RPMI8226 (cell line): ENCODE results near the gene BBS5.
"Not testable (repeated sequence)": the region's sequence is repeated elsewhere in the genome, so short reads cannot be mapped to it uniquely, and the experiment has no call there.

ENCODE experiments used
- DNase-seq: peaks from one replicate; pipeline ENCODE4 v3.0.0-alpha.2; 2015

The BBS5 gene

GRCh38 chr2:169479257-169480078 is at the start of gene BBS5:
Gene BBS5, plus strand, starts transcription at chr2:169479494. Its CDS starts 60 bp downstream, at chr2:169479554.
- peak; percentile 24 for DNase-seq

DNA sequence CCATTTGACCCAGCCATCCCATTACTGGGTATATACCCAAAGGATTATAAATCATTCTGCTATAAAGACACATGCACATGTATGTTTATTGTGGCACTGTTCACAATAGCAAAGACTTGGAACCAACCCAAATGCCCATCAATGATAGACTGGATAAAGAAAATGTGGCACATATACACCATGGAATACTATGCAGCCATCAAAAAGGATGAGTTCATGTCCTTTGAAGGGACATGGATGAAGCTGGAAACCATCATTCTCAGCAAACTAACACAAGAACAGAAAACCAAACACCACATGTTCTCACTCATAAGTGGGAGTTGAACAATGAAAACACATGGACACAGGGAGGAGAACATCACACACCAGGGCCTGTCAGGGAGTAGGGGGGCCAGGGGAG is 47.5 kb upstream of the BBS5 start:
- DNase-seq: not testable (repeated sequence)

DNA sequence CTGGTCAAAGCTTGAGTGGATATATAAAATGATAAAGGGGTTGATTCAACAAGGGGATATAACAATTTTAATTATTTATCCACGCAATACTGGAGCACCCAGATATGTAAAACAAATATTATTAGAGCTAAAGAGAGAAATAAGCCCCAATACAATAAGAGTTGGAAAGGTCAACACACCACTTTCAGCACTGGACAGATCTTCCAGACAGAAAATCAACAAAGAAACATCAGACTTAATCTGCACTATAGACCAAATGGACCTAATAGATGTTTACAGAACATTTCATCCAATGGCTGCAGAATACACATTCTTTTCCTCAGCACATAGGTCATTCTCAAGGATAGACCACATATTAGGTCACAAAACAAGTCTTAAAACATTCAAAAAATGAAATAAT is 45.1 kb upstream of the BBS5 start:
- DNase-seq: not testable (repeated sequence)

GRCh38 chr2:169438466-169439072 is 40.7 kb upstream of the BBS5 start:
- no peak for DNase-seq

DNA sequence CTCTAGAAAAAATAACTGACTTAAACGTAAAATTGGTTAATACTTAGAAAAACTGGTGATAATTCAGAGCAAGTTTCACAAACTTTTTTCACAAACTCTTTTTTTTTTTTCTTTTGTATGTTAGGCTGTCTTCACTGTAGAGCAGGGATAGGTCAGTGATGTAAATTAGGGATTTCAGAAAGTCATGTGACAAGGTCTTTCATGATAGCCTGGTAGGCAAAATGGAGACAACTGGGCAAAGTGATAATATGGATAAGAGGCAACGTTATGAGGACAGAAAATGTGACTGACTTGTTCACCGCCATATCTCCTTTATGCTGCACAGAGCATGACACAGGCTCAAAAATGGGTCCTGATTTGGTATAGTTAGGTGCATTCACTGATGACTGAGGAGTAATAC is 39.4 kb upstream of the BBS5 start:
- DNase-seq: no peak

DNA sequence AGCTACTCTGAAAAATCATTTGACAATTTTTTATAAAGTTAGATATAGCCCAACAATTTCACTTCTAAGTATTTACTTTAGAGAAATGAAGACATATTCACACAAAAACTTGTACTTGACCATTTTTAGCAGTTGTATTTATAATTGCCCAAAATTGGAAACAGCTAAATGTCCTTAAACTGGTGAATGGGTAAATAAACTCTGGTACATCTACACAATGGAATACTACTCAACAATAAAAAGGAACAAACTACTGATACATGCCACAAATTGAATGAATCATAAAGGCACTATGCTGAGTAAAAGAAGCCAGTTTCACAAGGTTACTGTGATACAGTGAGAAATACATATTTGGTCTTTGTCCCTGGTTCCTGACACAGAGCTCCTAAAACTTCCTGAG is 32.8 kb upstream of the BBS5 start:
- no peak for DNase-seq

DNA sequence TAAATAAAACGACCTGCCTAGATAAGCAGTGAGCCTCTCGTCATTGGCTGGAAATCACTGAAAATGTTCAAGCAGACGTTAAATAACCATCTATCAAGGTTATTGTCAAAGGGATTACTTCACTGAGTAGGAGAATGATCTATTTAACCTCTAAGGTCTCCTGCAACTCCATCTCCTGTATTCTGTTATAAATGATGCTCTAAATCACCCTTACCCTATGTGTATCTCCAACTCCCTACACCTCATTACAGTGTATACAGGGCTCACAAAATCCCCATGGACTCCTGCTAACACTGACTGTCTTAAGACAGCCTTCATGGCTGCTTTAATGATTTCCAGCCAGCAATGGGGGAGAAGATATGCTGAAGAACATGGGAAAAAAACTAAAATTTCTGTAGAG is 31.0 kb upstream of the BBS5 start:
- DNase-seq: no peak

- DNase-seq: no peak
Measured at GRCh38 chr2:169448865-169449264, 30.4 kb upstream of the BBS5 start.

DNA sequence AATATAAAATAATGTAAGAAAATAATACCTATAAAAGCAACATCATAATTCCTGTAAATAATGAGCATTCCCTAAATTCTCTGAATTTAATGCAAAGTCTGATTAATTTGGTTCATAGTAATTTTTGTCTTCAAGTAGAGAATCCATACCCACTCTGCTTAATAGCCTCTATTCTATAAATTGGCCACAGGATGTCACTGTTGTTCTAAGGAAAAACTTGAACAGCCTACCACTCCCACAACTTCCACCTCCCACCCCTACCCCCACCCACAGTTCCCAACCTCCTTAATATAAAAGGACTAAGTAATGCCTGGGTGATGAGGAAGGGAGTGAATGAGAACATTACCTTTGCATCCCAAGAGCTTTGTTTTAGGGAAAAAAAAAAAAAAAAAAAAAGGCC is 27.2 kb upstream of the BBS5 start:
- no peak for DNase-seq

GRCh38 chr2:169453044-169453443 is 26.2 kb upstream of the BBS5 start:
- not testable (repeated sequence) for DNase-seq

DNA sequence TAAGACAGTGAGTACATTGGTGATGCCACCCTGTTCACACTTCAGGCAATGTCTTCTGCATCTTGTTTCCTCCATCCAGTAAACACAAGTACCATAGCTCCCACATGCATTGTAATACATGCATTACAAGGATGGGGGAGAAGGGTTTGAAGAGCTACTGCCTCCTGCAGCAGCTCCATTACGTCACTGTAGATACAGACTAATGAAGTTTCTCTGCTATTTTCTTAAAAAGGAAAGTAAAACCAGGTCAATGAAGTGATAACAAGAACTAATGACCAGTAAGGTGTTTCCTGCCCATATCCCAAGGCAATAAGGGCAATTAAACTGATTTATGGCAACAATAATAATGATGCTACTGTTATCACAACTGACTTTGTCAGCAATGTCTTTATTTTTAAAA is 18.2 kb upstream of the BBS5 start:
- DNase-seq: no peak

- DNase-seq: no peak
Measured at GRCh38 chr2:169462896-169463695, 16.2 kb upstream of the BBS5 start.

DNA sequence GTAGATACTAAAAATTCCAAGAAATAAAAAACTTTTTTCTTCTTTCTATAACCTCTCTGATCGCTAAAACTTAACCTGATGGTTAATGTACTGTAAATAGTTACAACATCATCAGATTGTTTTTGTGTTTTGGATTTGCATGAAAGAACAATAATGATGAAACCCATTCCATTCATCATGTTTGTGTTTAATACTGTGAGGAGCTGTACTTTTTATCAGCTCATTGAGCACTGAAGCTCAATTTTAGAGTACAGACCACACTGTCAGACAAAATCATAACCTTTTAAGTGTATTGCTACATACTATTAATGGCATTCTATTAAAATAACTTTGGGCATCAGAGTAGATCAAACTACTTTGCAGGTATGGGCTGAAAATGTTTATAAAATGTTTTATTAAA is 14.8 kb upstream of the BBS5 start:
- DNase-seq: no peak

GRCh38 chr2:169464882-169465281 is 14.4 kb upstream of the BBS5 start:
- DNase-seq: no peak

- no peak for DNase-seq
Measured at GRCh38 chr2:169468841-169469240, 10.5 kb upstream of the BBS5 start.

DNA sequence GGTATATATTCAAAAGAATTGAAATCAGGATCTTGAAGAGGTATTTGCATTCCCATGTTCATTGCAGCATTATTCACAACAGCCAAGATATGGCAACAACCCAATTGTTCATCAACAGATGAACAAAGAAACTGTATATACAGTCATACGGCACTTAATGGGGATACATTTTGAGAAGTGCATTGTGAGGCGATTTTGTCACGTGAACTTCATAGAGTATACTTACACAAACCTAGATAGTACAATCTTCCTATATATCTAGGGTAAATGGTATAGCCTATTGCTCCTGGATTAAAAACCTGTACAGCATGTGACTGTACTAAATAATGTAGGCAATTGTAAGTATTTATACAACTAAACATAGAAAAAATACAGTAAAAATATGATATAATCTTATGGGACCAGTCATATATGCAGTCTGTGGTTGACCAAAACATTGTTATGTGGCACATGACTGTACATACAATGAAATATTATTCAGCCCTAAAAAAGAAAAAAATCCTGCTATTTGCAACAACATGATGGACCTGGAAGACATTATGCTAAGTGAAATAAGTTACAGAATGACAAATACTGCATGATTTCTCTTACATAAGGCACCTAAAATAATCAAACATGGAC is 9.2 kb upstream of the BBS5 start:
- DNase-seq: no peak

GRCh38 chr2:169472249-169472648 is 7.0 kb upstream of the BBS5 start:
- no peak for DNase-seq

- DNase-seq: no peak
Measured at GRCh38 chr2:169476459-169476858, 2.8 kb upstream of the BBS5 start.

- DNase-seq: no peak
Measured at GRCh38 chr2:169478339-169478738, 955 bp upstream of the BBS5 start.

DNA sequence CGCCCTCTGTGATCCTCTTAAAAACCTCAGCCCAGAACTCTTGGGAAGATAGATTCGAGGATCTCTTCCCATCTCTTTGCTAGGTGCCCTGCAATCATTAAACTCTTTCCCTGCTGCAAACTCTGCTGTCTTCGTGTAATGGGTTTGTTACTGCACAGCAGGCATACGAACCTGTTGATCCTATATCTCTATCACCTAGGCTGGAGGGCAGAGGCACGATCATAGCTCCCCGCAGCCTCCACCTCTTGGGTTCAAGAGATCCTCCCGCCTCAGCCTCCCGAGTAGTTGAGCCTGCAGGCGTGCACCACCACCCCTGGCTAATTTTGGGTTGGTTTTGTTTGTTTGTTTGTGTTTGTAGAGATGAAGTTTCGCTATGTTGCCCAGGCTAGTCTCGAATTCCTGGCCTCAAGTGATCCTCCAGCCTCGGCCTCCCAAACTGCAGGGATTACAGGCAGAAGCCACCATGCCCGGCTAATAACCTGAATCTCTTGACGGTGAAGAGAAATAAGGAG is 493 bp upstream of the BBS5 start:
- DNase-seq: no peak

DNA sequence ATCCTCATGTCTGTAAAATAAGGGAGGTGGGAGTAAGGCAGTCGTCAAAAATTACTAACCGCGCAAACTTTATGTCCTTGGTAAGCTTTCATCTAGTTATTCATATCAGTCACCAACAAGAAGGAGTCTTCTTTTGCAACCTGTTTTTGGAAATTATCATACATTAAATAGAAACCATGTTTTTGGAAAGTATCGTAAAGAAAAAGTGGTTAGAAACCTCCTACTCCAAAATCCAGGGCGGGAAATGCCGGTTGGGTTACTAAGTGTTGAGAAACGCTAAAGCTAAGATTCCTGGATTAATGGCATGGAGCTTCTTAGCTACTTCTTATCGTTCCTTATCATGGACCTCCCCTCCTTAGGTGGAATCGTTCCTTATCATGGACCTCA is 778 bp downstream of the BBS5 start:
- no peak for DNase-seq

DNA sequence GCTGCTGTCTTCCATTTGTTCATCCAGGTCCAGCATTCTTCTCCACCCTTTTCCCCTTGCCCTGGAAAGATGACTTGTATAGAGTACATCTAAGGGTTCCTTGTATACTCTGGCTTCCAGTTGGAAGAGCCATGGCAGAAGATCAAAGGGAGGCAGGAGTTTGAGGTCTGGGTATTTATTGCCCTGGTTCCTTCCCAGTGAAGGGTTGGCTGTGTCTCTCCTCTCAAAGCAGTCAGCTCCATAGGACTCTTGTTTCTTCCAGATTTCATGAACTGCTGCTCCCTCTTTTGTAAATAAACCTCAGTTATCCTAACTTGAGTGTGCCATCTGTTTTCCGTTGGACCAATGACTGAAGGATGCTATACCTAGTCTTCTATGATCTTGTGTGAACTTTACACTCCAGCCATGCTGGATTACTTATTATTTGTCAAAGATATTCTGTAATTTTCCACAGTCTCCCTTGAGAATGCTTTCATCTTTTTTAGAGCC is 6.4 kb downstream of the BBS5 start:
- no peak for DNase-seq

DNA sequence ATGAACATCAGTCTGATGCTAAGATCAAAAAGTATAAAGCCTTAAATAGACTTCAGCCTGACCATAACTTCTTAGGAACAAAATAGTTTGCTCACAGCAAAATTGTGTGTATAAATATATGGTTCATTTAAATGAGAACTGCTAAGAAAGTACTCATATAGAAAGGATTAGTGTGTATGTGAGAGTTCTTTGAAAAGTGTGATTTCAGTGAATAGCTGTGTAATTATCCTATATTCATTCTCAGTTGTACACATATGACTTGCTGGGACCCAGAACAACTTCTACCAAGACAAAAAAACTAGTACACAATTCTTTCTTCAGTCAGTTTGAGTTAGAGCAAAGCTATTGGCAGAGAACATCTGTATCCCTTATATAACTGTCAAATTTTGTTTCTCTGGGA is 7.2 kb downstream of the BBS5 start:
- no peak for DNase-seq
